GM12878 (cell line): ENCODE measurements around the gene PHF1. TPM values are rescaled to one million over a fixed set of nuclear protein-coding genes. Genes with fewer than 3 reads are reported as not detected.

ENCODE experiments used
- ASH2L ChIP-seq: fragments of 300-600, 200-600 bp; sonication (generic); IDR thresholded peaks from 2 replicates; pipeline ENCODE4 v1.6.1; 2017; ENCODE audit warnings: low read depth, mild to moderate bottlenecking, borderline replicate concordance
- BCLAF1 ChIP-seq: fragments of 450-650 bp; IDR thresholded peaks from 2 replicates; pipeline ENCODE4 v1.6.1; 2017; ENCODE audit warnings: antibody characterized with exemption, mild to moderate bottlenecking, moderate library complexity
- CBX5 ChIP-seq: sonication (generic); IDR thresholded peaks from 2 replicates; pipeline ENCODE4 v1.6.1; 2016; ENCODE audit warnings: low read depth, moderate library complexity, mild to moderate bottlenecking, inconsistent platforms
- CHD1 ChIP-seq: IDR thresholded peaks from 2 replicates; pipeline ENCODE4 v1.6.1; 2012; ENCODE audit warnings: low read depth, low read length, improper control_type of control experiment
- E2F4 ChIP-seq: IDR thresholded peaks from 2 replicates; pipeline ENCODE4 v1.6.1; 2012; ENCODE audit warnings: low read depth, low read length, improper control_type of control experiment
- EED ChIP-seq: sonication (generic); IDR thresholded peaks from 2 replicates; pipeline ENCODE4 v1.6.1; 2016; ENCODE audit warnings: antibody characterized with exemption, low read depth
- EZH2 ChIP-seq: IDR thresholded peaks from 2 replicates; pipeline ENCODE4 v1.6.1; 2012; ENCODE audit warnings: low read depth, mild to moderate bottlenecking, control low read depth, inconsistent platforms, low read length, borderline replicate concordance; ENCODE audit not compliant: control insufficient read depth
- IKZF2 ChIP-seq, 2 experiments: fragments of 450-650 bp; IDR thresholded peaks; 2 replicates each; pipeline ENCODE4 v1.6.1; 2017; ENCODE audit warnings: mild to moderate bottlenecking in 2 of 2, moderate library complexity in 2 of 2
- JUNB ChIP-seq: IDR thresholded peaks from 2 replicates; pipeline ENCODE4 v1.6.1; 2016; ENCODE audit warnings: antibody characterized with exemption, mild to moderate bottlenecking
- MAX ChIP-seq: IDR thresholded peaks from 2 replicates; pipeline ENCODE4 v1.6.1; 2012; ENCODE audit warnings: low read depth, low read length, improper control_type of control experiment
- MXI1 ChIP-seq: fragments of 150-350 bp; IDR thresholded peaks from 2 replicates; pipeline ENCODE4 v1.6.1; 2011; ENCODE audit warnings: low read depth, mild to moderate bottlenecking, inconsistent platforms, low read length, improper control_type of control experiment
- NBN ChIP-seq: fragments of 450-650 bp; IDR thresholded peaks from 2 replicates; pipeline ENCODE4 v1.6.1; 2016
- NFIC ChIP-seq: IDR thresholded peaks from 2 replicates; pipeline ENCODE4 v1.6.1; 2012; ENCODE audit warnings: low read depth, mild to moderate bottlenecking, inconsistent platforms, low read length, moderate library complexity
- NKRF ChIP-seq: fragments of 450-650 bp; conservative IDR thresholded peaks from 2 replicates; pipeline ENCODE4 v1.6.1; 2017; ENCODE audit warnings: mild to moderate bottlenecking, moderate library complexity
- NR2F1 ChIP-seq: fragments of 450-650 bp; conservative IDR thresholded peaks from 2 replicates; pipeline ENCODE4 v1.6.1; 2017; ENCODE audit warnings: mild to moderate bottlenecking
- POLR2AphosphoS2 ChIP-seq: IDR thresholded peaks from 2 replicates; pipeline ENCODE4 v1.6.1; 2011; ENCODE audit warnings: low read depth, mild to moderate bottlenecking, low read length, improper control_type of control experiment, moderate library complexity
- RCOR1 ChIP-seq: conservative IDR thresholded peaks from 2 replicates; pipeline ENCODE4 v1.6.1; 2012; ENCODE audit warnings: low read depth, low read length, improper control_type of control experiment
- SMARCA5 ChIP-seq: fragments of 450-650 bp; IDR thresholded peaks from 2 replicates; pipeline ENCODE4 v1.6.1; 2017; ENCODE audit warnings: mild to moderate bottlenecking
- SREBF2 ChIP-seq: IDR thresholded peaks from 2 replicates; pipeline ENCODE4 v1.6.1; 2012; ENCODE audit warnings: mild to moderate bottlenecking, low read length
- SUPT20H ChIP-seq: IDR thresholded peaks from 2 replicates; pipeline ENCODE4 v1.6.1; 2011; ENCODE audit warnings: low read depth, mild to moderate bottlenecking, low read length, moderate library complexity, borderline replicate concordance; ENCODE audit not compliant: control insufficient read depth
- USF2 ChIP-seq: IDR thresholded peaks from 2 replicates; pipeline ENCODE4 v1.6.1; 2011; ENCODE audit warnings: low read depth, low read length, improper control_type of control experiment, borderline replicate concordance
- WRNIP1 ChIP-seq: IDR thresholded peaks from 2 replicates; pipeline ENCODE4 v1.6.1; 2011; ENCODE audit warnings: low read depth, low read length, improper control_type of control experiment, borderline replicate concordance
- ZNF24 ChIP-seq: fragments of 450-650 bp; IDR thresholded peaks from 2 replicates; pipeline ENCODE4 v1.6.1; 2017; ENCODE audit warnings: antibody characterized with exemption, mild to moderate bottlenecking
- ZSCAN29 ChIP-seq: fragments of 450-650 bp; IDR thresholded peaks from 2 replicates; pipeline ENCODE4 v1.6.1; 2017; ENCODE audit warnings: mild to moderate bottlenecking, moderate library complexity
- ZZZ3 ChIP-seq: IDR thresholded peaks from 2 replicates; pipeline ENCODE4 v1.6.1; 2011; ENCODE audit warnings: low read depth; ENCODE audit not compliant: control insufficient read depth, insufficient read length
- polyA plus RNA-seq, 11 experiments: library from polyadenylated mRNA; depleted of rRNA in 4 of 11; unstranded in 6 of 11; stranded (reverse) in 5 of 11; fragments of >200 nt; fragmentation: Nextera tagmentation in 4 of 11; fragmentation: Illumina TruSeq in 1 of 11; extraction: Ambion mirVana in 4 of 11; extraction: Trizol in 1 of 11; gene quantifications; 1 replicate in 1 of 11; 2 replicates in 10 of 11; pipeline versions ENCODE4 v1.2.1 to v1.2.3, GENCODE V29; 2011 to 2016; ENCODE audit warnings: inconsistent platforms in 2 of 11, missing spikeins in 2 of 11, low read depth in 1 of 11
- total RNA-seq, 4 experiments: library from RNA; depleted of rRNA in 3 of 4; stranded (reverse); fragments of >200 nt in 3 of 4; fragmentation: Illumina TruSeq in 1 of 4; extraction: Trizol in 1 of 4; gene quantifications; 2 replicates each; pipeline versions ENCODE4 v1.2.1 to v1.2.3, GENCODE V29; 2013 to 2021

The PHF1 gene
- total and polyA plus RNA-seq, 10 of the 15 experiments (the other 5 are each of a cell fraction or from before 2014, with no cell fraction given) = 1.3 to 17.8 (median 6.2) TPM

GRCh38 chr6:33410711-33411631, at the start of gene PHF1 (continued):
- TF ChIP-seq SMARCA5 (no peak), EED (no peak), WRNIP1 (no peak), NFIC (no peak), JUNB (no peak), ZSCAN29 (no peak), USF2 (no peak), CBX5 (no peak), NKRF (peak; percentile 78), SUPT20H (no peak), BCLAF1 (no peak), NR2F1 (peak; percentile 68; the same call in 1 of the 2 replicates), E2F4 (no peak), NBN (no peak), IKZF2 (IDR thresholded peaks at IDR 0.05) (no peak), ZZZ3 (no peak), RCOR1 (no peak), EZH2 (no peak), ZNF24 (no peak), ASH2L (no peak), MXI1 (no peak), CHD1 (no peak), POLR2AphosphoS2 (no peak), MAX (no peak), SREBF2 (no peak)
